OCI-LY1 (cell line): ENCODE results near the gene SEMA5A.

ENCODE experiments used
- CTCF ChIP-seq: fragments of 200-600 bp; sonication (generic), shearing (Covaris generic); IDR thresholded peaks from 2 replicates; pipeline ENCODE4 v1.5.1; 2017; ENCODE audit warnings: mild to moderate bottlenecking, antibody characterized with exemption, low read length, moderate library complexity, mixed read lengths
- EZH2 ChIP-seq: fragments of 200-600 bp; sonication (generic), shearing (Covaris generic); IDR thresholded peaks from 2 replicates; pipeline ENCODE4 v1.8.0; 2017; ENCODE audit warnings: borderline replicate concordance, mixed run types, mild to moderate bottlenecking, antibody characterized with exemption, low read length, moderate library complexity, mixed read lengths

GRCh38 chr5:9294793-9295465, 250.9 kb downstream of the SEMA5A start:
- TF ChIP-seq EZH2 (no peak), CTCF (no peak)
